Measurements from ENCODE around the gene MTHFD1L.

- TF ChIP-seq CTCF (IDR thresholded peaks at IDR 0.05) = no peak
- no peak for TF ChIP-seq POLR2AphosphoS5 (IDR thresholded peaks at IDR 0.05)
- TF ChIP-seq EP300 (IDR thresholded peaks at IDR 0.05) = no peak
- TF ChIP-seq POLR2A (IDR thresholded peaks at IDR 0.05) = no peak
Measured at GRCh38 chr6:151111670-151112069, 246.2 kb downstream of the MTHFD1L start.
